ENCODE data around the gene HSD11B2. TPM values are rescaled to one million over a fixed set of nuclear protein-coding genes. Genes with fewer than 3 reads are reported as not detected.
"Not testable (repeated sequence)": the region's sequence is repeated elsewhere in the genome, so short reads cannot be mapped to it uniquely, and the experiment has no call there.

The HSD11B2 gene
- total RNA-seq, 1 donor from 2014 or later, result 0.93 TPM

GRCh38 chr16:67413978-67414911 is 16.7 kb upstream of the HSD11B2 start:
- intact Hi-C loops (cut with micrococcal nuclease), result no loop called here

- intact Hi-C loops (cut with micrococcal nuclease), result not testable (repeated sequence)
These were observed 15.5 kb upstream of the HSD11B2 start for GRCh38 chr16:67415421-67415820.

GRCh38 chr16:67415872-67416793 is 14.8 kb upstream of the HSD11B2 start, which contains the start of gene ZDHHC1:
TSS of gene ZDHHC1 (minus strand) at chr16:67416477. CDS start at chr16:67407775, 8,702 bp downstream.
- intact Hi-C loops (cut with micrococcal nuclease), result no loop called here

- intact Hi-C loops (cut with micrococcal nuclease), result no loop called here
These were observed 13.4 kb upstream of the HSD11B2 start for GRCh38 chr16:67417333-67418061.

- intact Hi-C loops (cut with micrococcal nuclease), result no loop called here
These were observed 11.4 kb upstream of the HSD11B2 start for GRCh38 chr16:67419502-67419901.

GRCh38 chr16:67419931-67420330 is 11.0 kb upstream of the HSD11B2 start:
- intact Hi-C loops (cut with micrococcal nuclease), result no loop called here

- intact Hi-C loops (cut with micrococcal nuclease), result no loop called here
These were observed 9.9 kb upstream of the HSD11B2 start for GRCh38 chr16:67421030-67421429.

- intact Hi-C loops (cut with micrococcal nuclease), result no loop called here
These were observed 7.9 kb upstream of the HSD11B2 start for GRCh38 chr16:67423015-67423414.

GRCh38 chr16:67423611-67424260 is 7.2 kb upstream of the HSD11B2 start:
- intact Hi-C loops (cut with micrococcal nuclease), result no loop called here

GRCh38 chr16:67424261-67424615 is 6.7 kb upstream of the HSD11B2 start:
- intact Hi-C loops (cut with micrococcal nuclease), result no loop called here

- intact Hi-C loops (cut with micrococcal nuclease), result no loop called here
These were observed 5.9 kb upstream of the HSD11B2 start for GRCh38 chr16:67425061-67425460.

GRCh38 chr16:67425580-67425979 is 5.3 kb upstream of the HSD11B2 start:
- intact Hi-C loops (cut with micrococcal nuclease), result no loop called here

- intact Hi-C loops (cut with micrococcal nuclease), result no loop called here
These were observed 4.9 kb upstream of the HSD11B2 start for GRCh38 chr16:67426022-67426421.

GRCh38 chr16:67426950-67427349 is 4.0 kb upstream of the HSD11B2 start:
- intact Hi-C loops (cut with micrococcal nuclease), result no loop called here

GRCh38 chr16:67428146-67428731 is 2.7 kb upstream of the HSD11B2 start:
- intact Hi-C loops (cut with micrococcal nuclease), result loop anchor here (1.0 kb wide), 2 partner anchors 19 to 37 kb away; no protein-coding TSS in a partner anchor

GRCh38 chr16:67429053-67429798 is 1.7 kb upstream of the HSD11B2 start:
- intact Hi-C loops (cut with micrococcal nuclease), result no loop called here

- intact Hi-C loops (cut with micrococcal nuclease), result no loop called here
These were observed 970 bp upstream of the HSD11B2 start for GRCh38 chr16:67429799-67430503.

GRCh38 chr16:67430504-67430976 is 381 bp upstream of the HSD11B2 start:
- intact Hi-C loops (cut with micrococcal nuclease), result no loop called here
